ENCODE data around the gene PXDC1. TPM values are rescaled to one million over a fixed set of nuclear protein-coding genes. Genes with fewer than 3 reads are reported as not detected.

Gene PXDC1
- total RNA-seq, 1 experiment from 2014 or later, result 6.3 TPM

- Histone ChIP-seq H3K27ac (ENCODE audit: low read depth, low read length) (peak overlapping the region; percentile 36; the same call in 1 of the 2 replicates), H3K9ac (ENCODE audit: low read length) (peak overlapping the region; percentile 68), H3K4me2 (ENCODE audit: low read length) (peak overlapping the region; percentile 95), H2AFZ (ENCODE audit: low read depth, low read length, poor library complexity, severe bottlenecking) (peak overlapping the region; percentile 9), H3K9me3 (ENCODE audit: control insufficient read depth in 1 of 2, insufficient read depth in 1 of 2, low read depth in 1 of 2, low read length in 2 of 2) (no peaks in the 10 kb centered on the region), H3K9me2 (ENCODE audit: insufficient read depth) (no peaks in the 10 kb centered on the region), H3K4me1 (ENCODE audit: control insufficient read depth in 1 of 2, insufficient read depth in 2 of 2, low read length in 2 of 2) (peaks cover 12 to 50% of the 10 kb centered on the region in 2 experiments; a peak in 3 of 4 replicates), H3K79me2 (ENCODE audit: insufficient read depth, low read length) (peaks cover 11% of the 10 kb centered on the region; the same call in 1 of the 2 replicates), H4K20me1 (ENCODE audit: insufficient read depth) (no peaks in the 10 kb centered on the region), H3K27me3 (ENCODE audit: insufficient read depth, low read length) (no peaks in the 10 kb centered on the region), H3K4me3 (replicated peaks in 1 of 2; ENCODE audit: low read depth in 1 of 2, low read length in 2 of 2) (peak overlapping the region; percentile 47 to 65), H3K36me3 (ENCODE audit: control insufficient read depth in 1 of 2, insufficient read depth in 2 of 2, low read length in 2 of 2) (no peaks in the 10 kb centered on the region)
- ChIA-PET CTCF (interaction anchor here (1.3 to 3.0 kb wide), 7 partner anchors 76 to 271 kb away, joined by 4 to 31 read pairs (median 12); a partner anchor contains a TSS), POLR2A (no interaction called here), RAD21 (ENCODE audit: low non-redundant PET in 1 of 2, low total read pairs in 2 of 2, uncharacterized antibody in 2 of 2, unreplicated experiment in 2 of 2) (interaction anchor here in 1 of 2 experiments (0.7 kb wide), 1 partner anchor 228 kb away, joined by 3 read pairs; no protein-coding TSS in a partner anchor)
- intact Hi-C loops (cut with micrococcal nuclease), result no loop called here
- TF ChIP-seq, protein P1, sequence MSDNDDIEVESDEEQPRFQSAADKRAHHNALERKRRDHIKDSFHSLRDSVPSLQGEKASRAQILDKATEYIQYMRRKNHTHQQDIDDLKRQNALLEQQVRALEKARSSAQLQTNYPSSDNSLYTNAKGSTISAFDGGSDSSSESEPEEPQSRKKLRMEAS (IDR thresholded peaks at IDR 0.05), result peak; percentile 85
- TF ChIP-seq RAD21 (IDR thresholded peaks at IDR 0.05; ENCODE audit: low read depth) (no peak), REST (IDR thresholded peaks at IDR 0.05; ENCODE audit: low read depth) (no peak), CBX3 (IDR thresholded peaks at IDR 0.05; ENCODE audit: low read depth) (no peak), POLR2A (IDR thresholded peaks at IDR 0.05; ENCODE audit: borderline replicate concordance, extremely low read depth, insufficient read depth, insufficient read length) (no peak), FOSL1 (IDR thresholded peaks at IDR 0.05; ENCODE audit: low read depth) (no peak), SIN3A (IDR thresholded peaks at IDR 0.05; ENCODE audit: low read depth) (no peak), EGR1 (IDR thresholded peaks at IDR 0.05; ENCODE audit: low read depth) (no peak), TCF7L2 (IDR thresholded peaks at IDR 0.05; ENCODE audit: borderline replicate concordance, extremely low read depth, insufficient read depth, insufficient read length) (no peak), EZH2 (IDR thresholded peaks at IDR 0.05) (no peak), POLR2AphosphoS5 (IDR thresholded peaks at IDR 0.05; ENCODE audit: low read depth, low read length) (peak; percentile 35; the same call in 1 of the 2 replicates)
- no peak for DNase-seq (ENCODE audit: low read depth, low spot score)
- no TSS peak for BruUV-seq (replicated peaks)
- ATAC-seq, result peak; percentile 35
These were observed 1.0 kb downstream of the PXDC1 start for GRCh38 chr6:3750317-3751076.
